GM18507 (cell line): ENCODE data around the gene BRAT1.
"Not testable (repeated sequence)": the region's sequence is repeated elsewhere in the genome, so short reads cannot be mapped to it uniquely, and the experiment has no call there.

Source experiments
- DNase-seq: peaks from one replicate; pipeline ENCODE4 v3.0.0; 2011; ENCODE audit warnings: low read depth; ENCODE audit not compliant: insufficient read length; ENCODE audit errors: extremely low spot score
- FAIRE-seq: peaks from 2 replicates; lab custom pipeline; 2011; peaks lifted over from hg19 to GRCh38; lab: Jason Lieb, UNC

BRAT1 gene

GRCh38 chr7:2541291-2542010, 13.9 kb downstream of the BRAT1 start:
- no peak for FAIRE-seq

DNA sequence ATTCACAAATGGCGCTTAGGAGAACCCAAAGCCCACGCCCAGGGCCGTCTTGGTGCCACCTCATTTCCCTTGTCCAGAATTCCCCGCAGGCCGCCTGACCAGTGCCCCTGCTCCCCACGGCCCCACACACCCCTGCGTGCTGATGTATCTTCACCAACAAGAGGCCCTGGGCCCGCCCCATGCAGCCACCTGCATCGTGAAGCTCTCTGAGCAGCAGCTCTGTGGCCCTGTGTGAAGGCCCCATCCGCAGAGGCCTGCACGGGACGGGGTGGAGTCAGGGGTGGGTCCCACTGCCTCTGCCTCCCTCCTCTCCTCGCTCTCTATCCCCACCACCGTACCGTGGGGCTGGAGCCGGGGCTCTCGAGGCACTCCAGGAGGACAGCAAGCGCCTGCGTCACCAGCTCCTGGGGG, 14.7 kb downstream of the BRAT1 start:
- DNase-seq = no peak
- no peak for FAIRE-seq

More at GRCh38 chr7:2541291-2542010, 13.9 kb downstream of the BRAT1 start:
- no peak for DNase-seq

DNA sequence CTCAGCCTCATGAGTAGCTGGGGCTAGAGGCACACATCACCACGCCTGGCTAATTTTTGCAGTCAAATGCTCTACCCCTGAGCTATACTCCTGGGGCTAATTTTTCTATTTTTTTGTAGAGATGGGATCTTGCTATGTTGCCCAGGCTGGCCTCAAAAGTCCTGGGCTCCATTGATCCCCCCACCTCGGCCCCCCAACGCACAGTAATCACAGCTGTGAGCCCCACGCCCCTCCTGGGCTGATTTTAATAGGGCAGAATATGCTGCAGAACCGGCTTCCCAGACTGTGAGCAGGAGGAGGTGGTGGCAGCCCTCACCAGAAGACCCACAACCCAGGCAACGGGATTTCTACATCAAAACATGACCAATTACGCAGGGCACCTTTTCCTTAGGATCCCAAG, 15.2 kb downstream of the BRAT1 start:
- DNase-seq (no peak), FAIRE-seq (no peak)

- FAIRE-seq (no peak), DNase-seq (no peak)
These were observed 16.1 kb downstream of the BRAT1 start for GRCh38 chr7:2539031-2539911.

GRCh38 chr7:2537981-2538851, 17.1 kb downstream of the BRAT1 start:
- DNase-seq = no peak
- FAIRE-seq = no peak

DNA sequence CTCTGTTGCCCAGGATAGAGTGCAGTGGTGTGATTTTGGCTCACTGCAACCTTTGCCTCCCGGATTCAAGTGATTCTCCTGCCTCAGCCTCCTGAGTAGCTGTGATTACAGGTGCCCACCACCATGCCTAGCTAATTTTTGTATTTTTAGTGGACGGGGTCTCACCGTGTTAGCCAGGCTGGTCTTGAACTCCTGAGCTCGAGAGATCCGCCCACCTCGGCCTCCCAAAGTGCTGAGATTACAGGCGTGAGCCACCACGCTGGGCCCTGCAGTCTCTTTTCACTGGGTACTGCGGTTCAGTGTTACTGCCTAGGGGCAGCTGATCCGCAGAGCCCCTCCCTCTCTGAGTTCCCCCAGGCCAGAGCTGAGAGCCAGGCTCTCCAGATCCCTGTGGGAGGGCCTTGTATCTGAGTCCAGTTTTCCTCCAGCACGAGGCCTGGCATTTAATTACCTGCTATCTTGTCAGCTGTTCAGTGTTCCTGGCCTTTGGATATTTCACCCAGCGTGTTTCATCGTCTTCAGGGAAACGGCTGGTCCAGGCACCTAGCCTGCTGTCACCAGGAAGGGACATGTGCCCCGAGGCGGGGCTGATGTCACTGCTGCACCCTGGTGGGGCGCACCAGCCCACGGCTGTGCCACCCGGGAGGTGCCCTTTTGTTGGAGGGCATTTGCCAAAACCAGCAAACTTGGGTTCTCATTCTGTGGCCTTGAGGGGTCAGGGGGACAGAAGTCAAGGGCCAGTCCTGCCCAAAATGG, 19.3 kb downstream of the BRAT1 start:
- not testable (repeated sequence) for DNase-seq, FAIRE-seq

- not testable (repeated sequence) for FAIRE-seq, DNase-seq
These were observed 21.1 kb downstream of the BRAT1 start for GRCh38 chr7:2534214-2534613.

DNA sequence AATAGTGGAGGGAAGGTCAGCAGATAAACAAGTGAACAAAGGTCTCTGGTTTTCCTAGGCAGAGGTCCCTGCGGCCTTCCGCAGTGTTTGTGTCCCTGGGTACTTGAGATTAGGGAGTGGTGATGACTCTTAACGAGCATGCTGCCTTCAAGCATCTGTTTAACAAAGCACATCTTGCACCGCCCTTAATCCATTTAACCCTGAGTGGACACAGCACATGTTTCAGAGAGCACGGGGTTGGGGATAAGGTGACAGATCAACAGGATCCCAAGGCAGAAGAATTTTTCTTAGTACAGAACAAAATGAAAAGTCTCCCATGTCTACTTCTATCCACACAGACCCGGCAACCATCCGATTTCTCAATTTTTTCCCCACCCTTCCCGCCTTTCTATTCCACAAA, 21.8 kb downstream of the BRAT1 start:
- not testable (repeated sequence) for FAIRE-seq, DNase-seq

GRCh38 chr7:2532816-2533215, 22.5 kb downstream of the BRAT1 start:
- not testable (repeated sequence) for FAIRE-seq, DNase-seq

DNA sequence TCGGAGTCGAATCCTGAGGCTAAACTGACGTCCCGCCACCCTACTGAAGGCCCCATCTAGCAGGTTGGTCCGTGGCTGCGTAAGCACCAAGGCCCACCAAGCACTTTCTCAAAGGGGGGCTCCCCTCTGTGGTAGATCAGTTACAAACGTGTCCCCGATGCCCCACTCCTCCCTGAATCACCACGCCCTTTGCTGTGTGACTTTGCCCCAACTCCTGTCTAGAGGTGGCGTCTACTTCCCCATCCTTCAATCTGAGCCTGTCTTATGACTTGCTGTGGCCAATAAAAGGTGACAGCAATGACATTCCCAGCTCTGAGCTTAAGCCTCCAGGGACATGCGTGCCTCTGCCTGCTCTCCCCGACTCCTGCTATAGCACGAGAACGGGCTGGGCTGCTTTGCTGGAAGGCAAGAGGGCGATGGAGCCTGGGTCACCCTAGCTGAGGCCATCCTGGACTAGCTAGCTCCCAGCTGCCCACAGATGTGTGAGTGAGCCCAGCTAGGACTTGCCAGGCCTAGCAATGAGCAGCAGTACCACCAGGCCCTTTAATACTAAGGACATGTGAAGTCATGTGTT, 23.0 kb downstream of the BRAT1 start:
- FAIRE-seq, DNase-seq: not testable (repeated sequence)

GRCh38 chr7:2531796-2532110, 23.6 kb downstream of the BRAT1 start:
- FAIRE-seq, DNase-seq: not testable (repeated sequence)

DNA sequence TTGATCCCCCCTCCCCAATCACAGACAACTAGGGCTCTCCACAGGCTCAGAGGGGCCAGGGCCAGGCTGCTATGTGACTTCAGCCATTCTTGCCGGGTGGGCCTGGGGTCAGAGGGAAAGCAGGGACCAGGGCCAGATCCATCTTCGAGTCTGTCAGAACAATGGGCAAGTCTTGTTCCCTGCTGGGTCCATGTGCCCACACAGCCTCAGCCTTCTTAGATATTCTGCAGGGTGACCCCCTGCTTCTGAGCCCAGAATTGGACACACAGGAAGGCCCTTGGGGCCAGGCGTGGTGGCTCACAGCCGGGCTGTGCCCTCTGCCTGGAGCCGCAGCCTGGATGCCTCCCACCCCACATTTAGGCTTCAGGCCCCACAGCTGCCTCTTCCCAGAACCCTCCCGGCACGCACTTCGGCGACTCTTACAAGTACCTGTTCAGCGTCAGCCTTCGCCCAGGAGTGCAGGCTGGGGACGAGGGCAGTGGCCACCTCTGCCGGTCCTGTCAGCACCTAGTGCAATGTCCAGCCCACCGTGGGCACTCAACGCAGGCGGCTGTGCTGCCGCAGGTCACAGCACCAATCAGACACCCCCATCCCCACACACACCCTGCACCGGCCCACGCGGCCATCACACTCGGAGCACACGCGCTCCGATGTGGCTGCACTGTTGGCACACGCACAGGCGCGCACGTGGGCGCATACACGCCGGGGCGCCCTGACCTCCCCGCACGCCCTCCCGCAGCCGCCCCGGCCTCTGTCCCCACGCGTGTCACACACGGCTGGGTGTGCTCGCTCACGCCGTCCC, 24.1 kb downstream of the BRAT1 start:
- DNase-seq = not testable (repeated sequence)

GRCh38 chr7:2530071-2530987, 25.0 kb downstream of the BRAT1 start:
- FAIRE-seq (peak; percentile 60), DNase-seq (no peak)

More for the DNA sequence above, 24.1 kb downstream of the BRAT1 start:
- FAIRE-seq = not testable (repeated sequence)

- peak; percentile 54 for FAIRE-seq
- DNase-seq = no peak
These were observed 25.9 kb downstream of the BRAT1 start for GRCh38 chr7:2529161-2530070.

- FAIRE-seq (no peak), DNase-seq (no peak)
These were observed 26.7 kb downstream of the BRAT1 start for GRCh38 chr7:2528481-2529095.
